ENCODE data around the gene MYL6B.

Gene MYL6B

DNA sequence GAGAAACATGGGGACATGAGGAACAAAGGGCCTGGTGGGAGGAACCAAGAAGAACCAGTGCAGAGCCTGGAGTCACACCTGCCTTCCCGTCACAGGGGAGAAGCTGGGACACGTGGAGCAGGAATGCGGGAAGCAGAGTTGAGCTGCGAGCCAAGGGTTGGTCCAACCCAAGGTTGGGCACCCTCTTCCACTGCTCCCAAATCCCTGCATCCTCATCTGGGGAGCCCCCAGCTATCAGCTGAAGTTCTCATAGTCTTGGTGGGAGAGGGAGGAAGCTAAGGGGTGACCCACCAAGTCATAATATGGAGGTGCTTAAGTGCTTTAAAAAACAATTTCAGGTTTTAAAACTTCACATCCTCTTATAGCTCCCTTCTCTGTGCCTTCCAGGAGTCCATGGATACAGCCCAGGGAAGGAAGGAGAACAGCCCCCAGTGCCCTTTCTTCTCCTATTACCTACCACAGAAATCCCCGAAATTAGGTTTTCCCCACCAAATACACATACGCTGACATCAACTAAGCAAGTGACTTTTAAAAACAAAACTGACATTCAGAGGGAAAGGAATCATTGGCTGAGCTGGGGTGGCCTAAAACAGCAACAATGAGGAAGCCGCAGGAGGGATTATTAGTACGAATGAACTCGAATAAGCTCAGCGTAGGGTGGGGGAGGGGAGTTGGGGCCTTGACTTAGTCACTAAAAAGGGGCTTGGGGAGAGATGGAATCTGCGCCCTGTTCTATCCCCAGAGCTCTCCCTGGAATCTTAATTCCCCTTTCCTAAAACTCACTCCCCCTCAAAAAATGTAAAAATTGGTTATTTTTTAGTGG lies 10.3 kb downstream of the MYL6B start:
- Histone ChIP-seq H3K4me1 (ENCODE audit: insufficient read depth, low read length) (peaks cover 18% of the 10 kb centered on the region), H3K9me3 (ENCODE audit: control insufficient read depth, insufficient read depth, low read length) (no peaks in the 10 kb centered on the region), H3K9ac (ENCODE audit: low read depth, low read length) (no peak overlapping the region), H3K36me3 (ENCODE audit: insufficient read depth, low read length) (peaks cover 29% of the 10 kb centered on the region)

DNA sequence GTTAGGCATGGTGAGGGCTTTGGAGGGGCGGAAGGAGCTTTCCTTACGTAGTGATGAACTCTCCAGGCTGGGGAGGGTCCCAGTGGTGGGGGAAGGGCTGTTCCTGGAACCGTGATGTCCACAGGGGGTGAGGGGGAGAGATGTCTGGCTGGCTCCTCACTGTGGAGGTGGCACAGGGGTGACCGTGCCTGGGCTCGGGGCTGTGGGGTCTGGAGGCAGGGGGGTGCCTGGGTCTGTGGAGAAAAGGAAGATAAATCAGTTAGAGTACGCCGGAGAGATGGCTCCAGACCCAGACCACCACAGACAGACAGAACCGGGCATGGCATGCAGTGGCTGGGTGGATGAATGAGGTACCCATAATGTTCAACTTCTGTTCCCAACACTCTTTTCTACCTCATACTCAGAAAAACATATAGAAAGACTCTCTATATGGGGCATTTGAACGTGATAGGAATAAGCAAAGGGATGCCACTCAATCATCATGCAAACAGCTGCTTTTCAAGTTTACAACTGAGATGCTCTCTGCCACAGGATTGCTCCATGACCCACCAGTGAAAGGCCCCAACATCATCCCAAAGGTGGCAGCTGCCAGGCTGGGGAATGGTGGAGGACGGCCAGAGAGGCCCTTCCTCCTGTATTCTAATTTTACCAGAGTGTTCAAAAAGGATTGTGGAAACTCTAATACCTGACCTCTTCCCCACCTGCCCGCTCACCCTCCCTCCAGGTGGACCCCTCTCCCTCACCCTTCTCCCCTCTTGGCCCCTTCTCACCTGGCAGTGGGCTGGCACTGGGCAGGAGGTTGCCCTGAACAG lies 11.4 kb downstream of the MYL6B start:
- H3K9ac ChIP-seq (ENCODE audit: low read depth, low read length) = no peak overlapping the region
- H3K4me1 ChIP-seq (ENCODE audit: insufficient read depth, low read length) = peaks cover 18% of the 10 kb centered on the region
- peaks cover 29% of the 10 kb centered on the region for H3K36me3 ChIP-seq (ENCODE audit: insufficient read depth, low read length)
- no peaks in the 10 kb centered on the region for H3K9me3 ChIP-seq (ENCODE audit: control insufficient read depth, insufficient read depth, low read length)

DNA sequence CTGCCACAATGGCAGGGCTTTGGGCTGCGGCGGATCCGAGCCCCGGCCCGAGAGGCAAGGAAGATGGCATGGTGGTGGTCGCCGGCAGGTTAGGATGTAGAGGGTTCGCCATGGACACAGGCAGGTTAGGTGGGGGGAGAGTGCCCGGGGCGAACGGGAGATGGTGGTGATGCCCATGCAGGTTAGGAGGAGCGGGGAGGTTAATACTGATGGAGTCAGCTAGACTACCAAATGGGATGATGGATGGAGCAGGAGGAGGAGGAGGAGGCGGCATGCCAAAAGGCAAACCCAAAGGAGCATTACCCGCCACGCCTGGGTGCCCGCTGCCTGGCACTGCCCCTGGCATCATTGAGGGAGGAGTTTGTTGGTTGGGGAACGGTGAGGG lies 11.9 kb downstream of the MYL6B start:
- H3K36me3 ChIP-seq (ENCODE audit: insufficient read depth, low read length) = peaks cover 29% of the 10 kb centered on the region
- no peak overlapping the region for H3K9ac ChIP-seq (ENCODE audit: low read depth, low read length)
- H3K9me3 ChIP-seq (ENCODE audit: control insufficient read depth, insufficient read depth, low read length) = no peaks in the 10 kb centered on the region
- H3K4me1 ChIP-seq (ENCODE audit: insufficient read depth, low read length) = peaks cover 18% of the 10 kb centered on the region

GRCh38 chr12:56165369-56165768 lies 13.0 kb downstream of the MYL6B start:
- H3K36me3 ChIP-seq (ENCODE audit: insufficient read depth, low read length) = peaks cover 25% of the 10 kb centered on the region
- H3K9ac ChIP-seq (ENCODE audit: low read depth, low read length) = no peak overlapping the region
- H3K4me1 ChIP-seq (ENCODE audit: insufficient read depth, low read length) = peaks cover 10% of the 10 kb centered on the region; the same call in 1 of the 2 replicates
- H3K9me3 ChIP-seq (ENCODE audit: control insufficient read depth, insufficient read depth, low read length) = no peaks in the 10 kb centered on the region

DNA sequence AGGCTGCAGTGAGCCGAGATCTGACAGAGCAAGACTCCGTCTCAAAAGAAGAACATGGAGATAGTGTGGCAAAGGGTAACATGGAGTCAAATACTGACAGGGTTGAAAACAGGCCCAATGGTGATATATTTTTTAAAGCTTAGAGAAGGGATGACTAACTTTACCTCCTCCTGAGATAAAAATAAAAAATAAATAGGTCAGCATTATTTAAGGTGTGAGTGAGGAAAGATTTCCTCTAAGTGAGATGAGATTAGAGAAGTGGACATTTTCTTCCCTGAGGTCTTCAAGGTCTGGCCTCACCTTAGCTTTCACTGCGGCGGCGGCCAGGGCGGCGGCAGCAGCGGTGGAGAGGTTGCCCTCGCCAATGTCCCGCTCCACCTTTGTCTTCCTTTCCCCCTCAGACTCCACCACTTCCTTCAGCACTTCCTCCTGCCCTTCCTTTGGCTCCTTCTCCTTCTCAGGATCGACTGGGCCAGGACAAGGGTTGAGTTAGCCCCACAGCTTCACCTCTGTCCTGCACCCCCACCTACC lies 16.9 kb downstream of the MYL6B start:
- H3K9ac ChIP-seq (ENCODE audit: low read depth, low read length) = no peak overlapping the region
- H3K9me3 ChIP-seq (ENCODE audit: control insufficient read depth, insufficient read depth, low read length) = no peaks in the 10 kb centered on the region
- H3K36me3 ChIP-seq (ENCODE audit: insufficient read depth, low read length) = peaks cover 28% of the 10 kb centered on the region
- H3K4me1 ChIP-seq (ENCODE audit: insufficient read depth, low read length) = no peaks in the 10 kb centered on the region

- H3K9me3 ChIP-seq (ENCODE audit: control insufficient read depth, insufficient read depth, low read length) = no peaks in the 10 kb centered on the region
- no peaks in the 10 kb centered on the region for H3K4me1 ChIP-seq (ENCODE audit: insufficient read depth, low read length)
- H3K9ac ChIP-seq (ENCODE audit: low read depth, low read length) = no peak overlapping the region
- H3K36me3 ChIP-seq (ENCODE audit: insufficient read depth, low read length) = peaks cover 38% of the 10 kb centered on the region
Observed at GRCh38 chr12:56172839-56173238, 20.5 kb downstream of the MYL6B start.

- Histone ChIP-seq H3K4me1 (ENCODE audit: insufficient read depth, low read length) (no peaks in the 10 kb centered on the region), H3K9me3 (ENCODE audit: control insufficient read depth, insufficient read depth, low read length) (no peaks in the 10 kb centered on the region), H3K9ac (ENCODE audit: low read depth, low read length) (no peak overlapping the region), H3K36me3 (ENCODE audit: insufficient read depth, low read length) (peaks cover 44% of the 10 kb centered on the region)
Observed at GRCh38 chr12:56178347-56178746, 26.0 kb downstream of the MYL6B start.

GRCh38 chr12:56186957-56187356 lies 34.6 kb downstream of the MYL6B start:
- no peaks in the 10 kb centered on the region for H3K9me3 ChIP-seq (ENCODE audit: control insufficient read depth, insufficient read depth, low read length)
- H3K36me3 ChIP-seq (ENCODE audit: insufficient read depth, low read length) = peaks cover 13% of the 10 kb centered on the region
- peaks cover 4% of the 10 kb centered on the region; the same call in 1 of the 2 replicates for H3K4me1 ChIP-seq (ENCODE audit: insufficient read depth, low read length)
- H3K9ac ChIP-seq (ENCODE audit: low read depth, low read length) = no peak overlapping the region

DNA sequence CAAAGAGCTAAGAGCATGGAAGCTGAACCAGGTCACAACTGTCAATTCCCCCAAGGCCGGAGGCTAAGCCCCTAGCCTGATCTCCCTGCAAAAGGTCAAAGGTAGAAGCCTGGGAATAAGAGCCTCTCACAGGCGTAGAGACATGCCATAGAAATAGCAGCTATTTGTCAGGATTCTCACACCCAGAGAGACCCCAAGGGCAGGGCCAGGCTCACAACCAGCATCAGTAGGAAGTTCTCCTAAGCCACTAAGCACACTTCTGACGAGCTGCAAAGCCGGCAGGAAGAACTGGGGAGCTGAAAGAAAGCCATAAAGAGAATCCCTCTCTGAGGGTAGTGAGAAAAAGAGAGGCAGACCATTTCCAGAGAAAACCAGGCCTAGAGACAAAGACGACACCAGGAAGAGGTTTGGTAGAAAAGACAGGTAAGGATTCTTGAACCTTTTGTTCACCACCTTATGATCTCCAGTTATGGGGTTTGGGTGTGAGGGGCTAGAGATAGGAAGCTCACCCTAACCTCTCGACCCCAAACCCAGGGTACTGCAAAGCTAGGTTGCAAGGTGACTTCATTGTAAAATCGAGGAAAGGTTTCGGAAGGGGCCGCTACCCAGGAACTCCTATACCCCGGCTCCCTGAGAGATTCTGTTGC lies 35.9 kb downstream of the MYL6B start:
- Histone ChIP-seq H3K36me3 (ENCODE audit: insufficient read depth, low read length) (peaks cover 12% of the 10 kb centered on the region), H3K9ac (ENCODE audit: low read depth, low read length) (peak overlapping the region; percentile 83), H3K4me1 (ENCODE audit: insufficient read depth, low read length) (peaks cover 4% of the 10 kb centered on the region; the same call in 1 of the 2 replicates), H3K9me3 (ENCODE audit: control insufficient read depth, insufficient read depth, low read length) (no peaks in the 10 kb centered on the region)

DNA sequence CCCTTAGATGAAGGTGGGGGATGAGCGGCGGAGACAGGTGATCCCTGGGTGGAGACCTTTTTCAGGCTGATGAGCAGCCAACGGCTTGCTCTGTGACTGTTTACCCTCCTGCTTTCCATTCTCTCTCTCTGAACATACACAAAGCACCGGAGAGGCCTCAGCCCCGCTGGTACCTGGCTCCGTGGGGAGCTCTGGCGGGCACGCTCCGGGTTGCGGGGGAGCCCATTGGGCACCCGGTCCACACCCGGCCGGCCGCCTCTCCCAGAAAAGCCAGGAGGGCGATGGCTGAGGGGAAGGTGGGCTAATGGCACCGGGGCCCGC lies 36.4 kb downstream of the MYL6B start:
- Histone ChIP-seq H3K4me1 (ENCODE audit: insufficient read depth, low read length) (peaks cover 4% of the 10 kb centered on the region; the same call in 1 of the 2 replicates), H3K9ac (ENCODE audit: low read depth, low read length) (peak overlapping the region; percentile 83), H3K36me3 (ENCODE audit: insufficient read depth, low read length) (peaks cover 9% of the 10 kb centered on the region), H3K9me3 (ENCODE audit: control insufficient read depth, insufficient read depth, low read length) (no peaks in the 10 kb centered on the region)

DNA sequence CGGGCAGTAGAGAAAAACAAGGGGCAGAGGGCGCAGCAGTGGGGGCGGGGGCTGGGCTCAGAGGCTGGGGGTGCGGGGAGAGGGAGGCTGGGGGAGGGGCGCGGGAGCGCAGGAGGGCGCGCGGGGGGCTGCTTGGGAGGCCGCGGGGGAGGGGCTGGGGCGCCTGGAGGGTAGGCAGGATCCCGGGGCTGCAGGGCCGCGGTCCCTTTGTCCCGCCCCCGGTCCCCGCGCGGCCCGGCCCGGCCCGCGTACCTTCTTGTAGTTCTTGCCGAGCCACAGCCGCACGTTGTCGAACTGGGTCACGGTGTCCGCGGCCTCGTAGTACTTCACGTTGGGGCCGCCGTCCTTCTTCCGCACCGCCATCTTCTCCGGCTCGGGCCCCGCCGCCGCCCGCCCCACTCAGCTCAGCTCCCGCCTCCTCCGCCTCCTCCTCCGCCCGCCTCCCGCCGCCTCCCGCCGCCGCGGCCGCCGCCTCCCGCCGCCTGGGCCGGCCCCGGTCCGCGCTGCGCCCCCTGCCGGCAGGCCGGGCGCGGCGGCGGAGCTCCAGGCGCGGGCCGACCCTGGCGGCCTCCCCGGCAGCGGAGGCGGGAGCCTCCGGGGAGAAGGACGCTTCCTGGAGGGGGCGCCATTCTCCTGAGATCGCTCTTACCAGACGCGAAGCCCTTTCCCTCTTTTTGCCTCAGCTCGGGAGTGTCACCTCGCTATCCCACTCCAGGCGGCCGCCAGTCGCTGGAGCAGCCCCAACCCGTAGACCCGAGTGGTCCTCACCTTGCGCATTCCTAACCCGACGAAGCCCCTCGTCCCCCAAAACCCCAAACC lies 36.9 kb downstream of the MYL6B start, which contains the start of gene SMARCC2:
TSS of gene SMARCC2 (minus strand) at position 385 of the 819 bp plus-strand sequence. CDS start at position 363, 22 bp downstream.
- Histone ChIP-seq H3K9ac (ENCODE audit: low read depth, low read length) (peak within 1 kb of the TSS; percentile 89), H3K4me1 (ENCODE audit: insufficient read depth, low read length) (peaks cover 4% of the 10 kb centered on the region; the same call in 1 of the 2 replicates), H3K36me3 (ENCODE audit: insufficient read depth, low read length) (peaks cover 5% of the 10 kb centered on the region), H3K9me3 (ENCODE audit: control insufficient read depth, insufficient read depth, low read length) (no peaks in the 10 kb centered on the region)

DNA sequence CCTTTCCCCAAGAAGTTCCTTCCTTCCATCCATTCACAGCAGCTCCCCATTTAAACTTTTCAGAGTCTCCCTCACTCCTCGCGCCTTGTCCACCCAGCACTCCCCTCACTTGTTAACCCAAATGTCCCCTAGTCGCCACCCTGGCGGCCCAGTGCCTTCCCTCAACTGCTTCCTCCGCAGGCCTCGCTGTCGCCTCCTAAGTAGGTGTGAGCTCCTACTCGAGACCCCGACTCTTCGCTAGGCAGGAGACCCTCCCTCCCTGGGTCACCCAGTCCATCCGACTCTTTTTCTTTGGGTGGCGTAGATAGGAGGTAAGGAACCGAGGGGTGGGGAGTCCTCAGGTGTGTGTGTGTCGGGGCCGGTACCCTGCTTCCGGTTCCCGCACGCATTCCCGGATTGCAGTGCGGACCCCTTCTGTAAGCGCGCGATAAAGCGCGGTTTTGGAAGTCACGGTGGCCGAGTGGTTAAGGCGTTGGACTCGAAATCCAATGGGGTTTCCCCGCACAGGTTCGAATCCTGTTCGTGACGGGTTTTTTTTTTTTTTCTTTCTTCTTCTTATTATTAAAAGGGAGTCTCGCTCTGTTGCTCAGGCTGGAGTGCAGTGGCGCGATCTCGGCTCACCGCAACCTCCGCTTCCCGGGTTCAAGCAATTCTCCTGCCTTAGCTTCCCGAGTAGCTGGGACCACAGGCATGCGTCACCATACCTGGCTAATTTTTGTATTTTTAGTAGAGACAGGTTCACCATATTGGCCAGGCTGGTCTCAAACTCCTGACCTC lies 37.7 kb downstream of the MYL6B start:
- peaks cover 4% of the 10 kb centered on the region; the same call in 1 of the 2 replicates for H3K4me1 ChIP-seq (ENCODE audit: insufficient read depth, low read length)
- peak overlapping the region; percentile 89 for H3K9ac ChIP-seq (ENCODE audit: low read depth, low read length)
- no peaks in the 10 kb centered on the region for H3K9me3 ChIP-seq (ENCODE audit: control insufficient read depth, insufficient read depth, low read length)
- H3K36me3 ChIP-seq (ENCODE audit: insufficient read depth, low read length) = peaks cover 5% of the 10 kb centered on the region; the same call in 1 of the 2 replicates

DNA sequence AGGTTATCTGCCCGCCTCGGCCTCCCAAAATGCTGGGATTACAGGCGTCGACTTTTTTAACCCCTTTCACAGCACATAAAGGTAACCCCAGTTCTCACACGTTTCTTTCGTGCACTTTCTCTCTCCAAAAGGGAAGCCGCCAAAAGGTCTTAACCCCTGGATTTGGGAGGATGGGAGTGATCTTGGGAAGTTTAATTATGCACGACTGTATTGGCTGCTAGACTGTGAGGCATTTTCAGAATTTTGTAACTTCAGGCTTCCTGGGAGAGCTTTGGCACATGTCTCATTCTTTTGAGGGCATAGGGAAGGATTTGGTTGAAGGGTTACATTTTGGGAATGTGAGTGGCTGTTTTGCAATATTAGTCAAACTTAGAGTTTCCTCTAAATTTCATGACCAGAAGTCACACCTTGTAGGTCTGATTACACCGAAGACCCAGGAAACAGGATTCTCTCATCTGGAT lies 38.3 kb downstream of the MYL6B start:
- Histone ChIP-seq H3K36me3 (ENCODE audit: insufficient read depth, low read length) (peaks cover 4% of the 10 kb centered on the region; the same call in 1 of the 2 replicates), H3K9ac (ENCODE audit: low read depth, low read length) (peak overlapping the region; percentile 89), H3K9me3 (ENCODE audit: control insufficient read depth, insufficient read depth, low read length) (no peaks in the 10 kb centered on the region), H3K4me1 (ENCODE audit: insufficient read depth, low read length) (peaks cover 4% of the 10 kb centered on the region; the same call in 1 of the 2 replicates)

Data from ES-I3 (cell line).